ENCODE data around the gene ANGPTL8.

DNA sequence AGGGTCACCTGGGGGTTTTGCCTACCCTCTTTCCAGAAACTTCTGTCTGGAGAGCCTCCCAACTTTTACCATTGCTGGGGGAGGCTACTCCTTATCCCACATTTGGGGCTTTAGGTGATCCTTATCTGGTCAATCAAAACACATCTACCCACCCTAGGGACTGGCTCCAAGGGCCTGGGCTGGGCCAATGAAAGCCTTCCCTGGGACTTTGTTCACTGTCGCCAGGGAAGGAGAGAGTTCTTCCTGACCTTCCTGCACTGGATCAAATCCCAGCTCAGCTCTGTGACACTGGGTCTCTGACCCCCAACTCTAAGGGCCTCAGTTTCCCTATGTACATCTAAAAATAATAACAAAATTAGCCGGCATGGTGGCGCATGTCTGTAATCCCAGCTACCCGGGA is 11.8 kb downstream of the ANGPTL8 start:
- TF ChIP-seq CTCF (conservative IDR thresholded peaks at IDR 0.05; ENCODE audit: low read depth, low read length) (no peak), EZH2 (IDR thresholded peaks at IDR 0.05; ENCODE audit: borderline replicate concordance, low read depth, low read length, poor library complexity, severe bottlenecking) (no peak)

All from A673 (cell line).